NCI-H345 treated with DMSO at 0.1 percent for 48 hours (cell line): ENCODE results near the gene TMEM219.
"Not testable (repeated sequence)": the region's sequence is repeated elsewhere in the genome, so short reads cannot be mapped to it uniquely, and the experiment has no call there.

Experiments used
- DNase-seq: peaks from one replicate; lab custom pipeline; 2025; ENCODE audit not compliant: unreplicated experiment; lab: John Stamatoyannopoulos, UW

Gene TMEM219, protein sequence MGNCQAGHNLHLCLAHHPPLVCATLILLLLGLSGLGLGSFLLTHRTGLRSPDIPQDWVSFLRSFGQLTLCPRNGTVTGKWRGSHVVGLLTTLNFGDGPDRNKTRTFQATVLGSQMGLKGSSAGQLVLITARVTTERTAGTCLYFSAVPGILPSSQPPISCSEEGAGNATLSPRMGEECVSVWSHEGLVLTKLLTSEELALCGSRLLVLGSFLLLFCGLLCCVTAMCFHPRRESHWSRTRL

DNA sequence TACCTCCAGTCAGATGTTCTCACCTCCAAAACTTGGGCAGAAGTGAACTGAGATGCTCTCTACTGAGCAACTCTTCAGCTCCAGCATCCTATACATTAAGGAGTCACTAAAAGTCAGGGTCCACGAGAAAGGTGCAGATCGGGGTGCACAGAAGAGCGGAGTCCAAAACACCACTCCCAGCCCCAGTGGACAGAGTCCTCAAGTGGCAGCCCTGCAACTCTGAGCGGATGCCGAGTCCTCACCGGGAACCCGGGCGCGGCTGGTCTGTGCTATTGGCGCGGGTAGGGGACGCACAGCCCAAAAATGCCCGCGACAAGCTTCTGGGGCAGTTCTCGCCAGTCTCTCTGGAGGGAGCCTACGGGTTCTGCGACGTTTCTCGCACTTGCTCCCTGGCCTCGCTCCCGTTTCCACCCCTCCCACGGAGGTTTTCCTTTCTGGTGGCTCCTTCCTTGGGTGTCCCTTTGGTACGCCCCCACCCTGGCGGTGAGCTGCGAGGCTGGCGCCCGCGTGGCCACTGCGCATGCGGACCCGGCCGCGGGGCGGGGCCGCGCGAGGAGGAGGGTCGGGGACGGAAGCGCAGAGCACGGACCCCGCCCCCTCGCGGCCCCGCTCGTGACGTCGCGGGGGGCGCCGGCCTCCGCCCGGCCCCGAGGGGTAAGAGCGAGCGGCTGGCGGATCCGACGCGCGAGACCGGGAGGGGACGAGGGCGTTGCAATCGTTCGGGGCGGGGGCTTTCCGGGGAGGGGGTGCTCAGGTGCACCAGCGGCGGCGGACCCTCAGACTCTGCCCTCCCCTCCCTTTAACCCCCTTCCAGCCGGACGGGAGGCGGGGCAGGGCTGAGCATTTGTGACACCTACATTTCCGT is at the start of gene TMEM219:
Gene TMEM219 (plus strand): TSS at position 601 of the 865 bp plus-strand sequence. CDS start 1,065 bp downstream, outside the sequence.
- DNase-seq, result peak; percentile 91

DNA sequence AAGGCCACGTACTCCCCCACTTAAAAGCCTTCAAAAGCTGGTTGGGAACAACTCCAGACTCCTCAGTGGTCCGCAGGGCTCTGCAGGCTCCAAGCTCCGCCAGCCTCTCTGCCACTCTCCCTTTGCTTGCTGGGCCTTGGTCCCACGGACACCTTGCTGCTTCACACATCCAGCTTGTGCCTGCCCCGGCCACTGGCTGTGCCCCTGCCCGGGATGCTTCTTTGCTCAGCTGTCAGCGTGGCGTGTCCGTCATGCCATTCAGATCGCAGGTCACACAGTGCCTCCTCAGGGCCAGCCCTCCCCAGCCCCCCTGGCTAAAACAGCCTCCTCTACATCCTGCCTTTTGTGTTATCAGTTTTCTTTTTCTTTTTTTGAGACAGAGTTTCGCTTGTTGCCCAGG is 49.8 kb upstream of the TMEM219 start:
- DNase-seq, result no peak

DNA sequence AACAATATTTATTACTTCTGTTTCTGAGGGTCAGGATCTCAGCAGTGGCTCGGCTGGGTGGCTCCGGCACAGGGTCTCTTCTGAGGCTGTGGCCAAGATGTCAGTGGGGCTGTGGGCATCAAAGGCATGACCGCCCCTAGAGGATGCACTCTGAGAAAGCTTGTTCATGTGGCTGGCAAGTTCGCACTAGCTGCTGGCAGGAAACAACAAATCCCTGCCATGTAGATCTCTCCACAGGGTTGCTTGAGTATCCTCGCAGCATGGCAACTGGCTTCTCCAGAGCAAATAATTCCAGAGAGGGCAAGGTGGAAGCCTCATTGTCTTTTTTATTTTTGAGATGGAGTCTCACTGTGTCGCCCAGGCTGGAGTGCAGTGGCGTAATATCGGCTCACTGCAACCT is 48.4 kb upstream of the TMEM219 start:
- DNase-seq, result no peak

DNA sequence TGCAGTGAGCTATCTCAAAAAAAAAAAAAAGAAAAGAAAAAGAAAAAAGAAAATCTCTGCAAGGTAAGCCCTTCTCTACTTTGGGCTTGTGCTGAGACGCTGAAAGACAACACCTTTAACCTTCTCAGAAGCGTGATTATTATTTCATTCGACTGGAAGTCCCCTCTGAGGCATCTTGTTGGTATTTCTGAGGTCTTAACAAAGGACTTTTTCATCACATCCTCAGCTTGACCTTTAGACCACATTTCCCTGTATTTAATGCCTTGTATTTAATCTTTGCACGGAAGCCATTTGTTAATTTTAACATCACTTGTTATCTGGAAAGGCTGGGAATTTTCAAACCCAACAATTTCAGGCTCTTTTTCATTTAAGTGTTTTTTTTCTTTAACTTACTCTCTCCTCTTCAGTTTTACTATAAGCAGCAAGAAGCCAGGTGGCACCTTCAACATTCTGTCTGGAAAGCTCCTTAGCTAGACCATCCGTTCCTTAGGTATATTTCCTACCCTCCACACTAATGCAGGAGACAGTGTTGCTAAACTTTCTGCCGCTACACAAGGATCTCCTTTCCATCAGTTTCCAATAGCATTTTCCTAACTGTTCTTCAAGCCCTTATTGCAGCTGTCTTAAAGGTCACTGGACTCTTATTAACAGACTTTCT is 46.2 kb upstream of the TMEM219 start:
- DNase-seq, result no peak

DNA sequence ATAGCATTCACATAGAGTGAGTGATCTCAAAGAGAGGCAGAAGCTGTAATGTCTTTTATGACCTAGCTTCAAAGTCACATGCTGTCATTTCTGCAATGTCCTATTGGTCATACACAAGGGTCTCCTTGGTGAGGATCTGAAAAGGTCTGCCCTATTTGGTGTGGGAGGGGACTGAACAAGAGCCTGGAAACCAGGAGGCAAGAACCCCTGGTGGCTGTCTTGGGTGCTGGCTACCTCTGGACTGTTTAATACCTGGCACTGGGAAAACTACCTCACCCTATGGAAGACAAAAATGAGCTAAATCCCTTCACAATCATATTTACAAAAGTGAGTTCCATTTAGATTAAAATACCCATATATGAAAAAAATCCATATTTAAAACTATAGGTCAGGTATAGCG is 44.9 kb upstream of the TMEM219 start:
- no peak for DNase-seq

DNA sequence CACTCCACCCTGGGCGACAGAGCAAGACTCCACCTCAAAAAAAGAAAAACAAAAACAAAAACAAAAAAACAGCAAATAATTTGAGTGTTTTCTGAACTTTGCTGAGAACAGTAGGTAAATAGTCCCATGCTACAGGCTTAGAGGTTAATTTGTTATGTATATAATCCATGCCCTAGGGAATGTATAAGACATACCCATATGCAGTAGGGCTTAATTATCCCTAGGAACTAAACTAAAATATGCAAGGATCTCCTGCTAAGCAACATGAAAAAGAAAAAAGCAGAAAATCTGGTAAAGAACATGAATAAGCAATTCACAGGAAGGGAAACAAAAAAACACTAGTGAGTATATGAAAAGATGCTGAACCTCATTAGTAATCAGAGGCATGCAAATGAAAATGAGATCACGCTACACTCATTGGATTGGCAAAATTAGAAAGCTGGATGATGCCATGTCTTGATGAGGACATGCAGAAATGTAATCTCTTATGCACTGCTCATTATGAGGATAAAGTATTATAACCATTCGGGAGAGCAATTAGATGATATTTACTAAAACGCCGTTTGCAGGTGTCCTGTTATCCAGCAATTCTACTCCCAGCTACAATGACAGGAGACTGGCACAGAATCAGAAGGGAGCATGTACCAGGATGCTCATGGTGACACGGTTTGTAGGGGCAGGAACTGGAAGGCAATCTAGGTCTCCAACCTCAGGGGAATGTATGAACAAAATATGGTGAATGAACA is 41.4 kb upstream of the TMEM219 start:
- no peak for DNase-seq

DNA sequence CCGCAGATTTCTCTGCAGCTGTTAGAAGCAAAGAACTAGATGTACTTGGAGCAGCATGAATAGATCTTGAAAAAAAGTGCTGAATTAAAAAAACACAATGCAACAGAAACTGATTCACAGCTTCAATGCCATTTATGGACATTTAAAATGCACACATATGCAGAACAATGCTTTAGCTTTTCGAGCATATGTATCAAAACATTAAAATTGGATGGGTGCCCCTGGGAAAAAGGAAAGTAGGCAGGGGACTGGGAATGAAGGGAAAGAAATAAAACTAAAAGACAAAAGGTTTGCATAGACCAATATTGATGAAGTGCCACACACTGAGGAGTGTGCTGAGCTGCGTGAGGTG is 40.9 kb upstream of the TMEM219 start:
- DNase-seq, result no peak

DNA sequence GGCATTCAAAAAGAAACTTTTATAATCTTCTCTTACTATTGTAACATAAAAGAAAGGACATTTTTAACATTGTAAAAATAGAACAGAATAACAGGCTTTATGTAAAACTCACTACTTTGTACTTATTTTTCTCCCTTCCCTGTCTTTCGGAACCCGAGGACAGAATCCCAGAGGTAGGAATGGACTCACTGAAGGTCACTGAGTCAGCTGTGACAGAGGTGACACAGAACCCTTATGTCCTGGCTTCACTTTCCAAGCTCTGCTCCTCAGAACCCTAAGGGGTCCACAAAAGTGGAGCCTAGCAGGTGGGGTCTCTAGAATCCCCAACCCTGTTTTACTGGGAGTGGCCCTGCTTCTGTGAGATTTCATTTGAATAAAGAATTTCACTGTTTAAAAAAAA is 39.6 kb upstream of the TMEM219 start:
- no peak for DNase-seq

DNA sequence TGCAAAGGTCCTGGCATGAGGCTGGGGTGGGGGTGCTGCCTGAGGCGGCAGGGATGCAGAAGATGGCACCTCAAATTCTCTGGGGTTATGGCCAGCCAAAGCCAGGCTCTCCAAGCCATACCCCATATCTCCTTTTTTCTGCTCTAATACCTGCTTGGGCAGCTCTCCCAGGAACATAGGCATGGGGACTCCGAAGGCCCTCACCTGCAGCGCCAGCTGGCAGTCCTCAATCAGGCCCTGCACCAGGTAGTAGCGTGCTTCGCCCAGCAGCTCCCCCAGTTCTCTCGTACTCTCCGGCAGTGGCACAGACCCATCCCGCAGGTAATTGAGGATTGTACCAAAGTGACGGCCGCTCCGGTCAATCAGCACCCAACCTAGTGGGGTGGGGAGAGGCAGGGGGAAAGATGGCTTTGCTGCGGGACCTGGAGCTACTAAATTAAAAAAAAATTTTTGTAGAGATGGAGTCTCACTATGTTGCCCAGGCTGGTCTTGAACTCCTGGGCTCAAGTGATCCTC is 38.8 kb upstream of the TMEM219 start:
- DNase-seq, result no peak

DNA sequence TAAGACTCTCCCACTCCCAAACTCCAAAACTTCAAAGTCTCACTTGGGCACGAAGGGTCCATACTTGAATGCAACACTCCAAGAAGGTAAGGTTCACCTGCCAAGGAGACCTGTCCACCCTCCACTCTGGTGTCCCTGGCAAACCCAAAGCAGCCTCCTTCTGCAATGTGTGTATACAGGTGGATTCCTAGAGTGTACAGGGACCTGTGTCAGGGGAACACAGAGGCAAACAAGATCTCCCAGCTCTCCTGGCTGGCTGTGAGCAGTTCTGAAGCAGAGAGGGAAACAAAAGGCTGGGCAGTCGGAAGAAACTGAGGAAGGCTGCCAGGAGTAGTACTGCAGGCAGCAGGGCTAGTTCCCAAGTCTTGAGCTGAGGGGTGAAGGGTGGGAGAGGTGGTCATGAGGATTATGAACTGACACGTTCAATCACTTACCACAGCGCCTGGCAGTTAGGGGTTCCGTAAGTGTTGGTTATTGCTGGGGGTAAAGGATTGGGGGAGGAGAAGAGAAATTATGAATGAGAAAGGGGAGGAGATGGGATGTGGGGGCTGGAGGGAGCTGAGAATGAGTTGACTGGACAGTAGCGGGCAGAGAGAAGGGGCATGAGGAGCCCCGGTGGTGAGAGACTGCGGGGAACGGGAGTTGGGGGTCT is 36.6 kb upstream of the TMEM219 start:
- no peak for DNase-seq

DNA sequence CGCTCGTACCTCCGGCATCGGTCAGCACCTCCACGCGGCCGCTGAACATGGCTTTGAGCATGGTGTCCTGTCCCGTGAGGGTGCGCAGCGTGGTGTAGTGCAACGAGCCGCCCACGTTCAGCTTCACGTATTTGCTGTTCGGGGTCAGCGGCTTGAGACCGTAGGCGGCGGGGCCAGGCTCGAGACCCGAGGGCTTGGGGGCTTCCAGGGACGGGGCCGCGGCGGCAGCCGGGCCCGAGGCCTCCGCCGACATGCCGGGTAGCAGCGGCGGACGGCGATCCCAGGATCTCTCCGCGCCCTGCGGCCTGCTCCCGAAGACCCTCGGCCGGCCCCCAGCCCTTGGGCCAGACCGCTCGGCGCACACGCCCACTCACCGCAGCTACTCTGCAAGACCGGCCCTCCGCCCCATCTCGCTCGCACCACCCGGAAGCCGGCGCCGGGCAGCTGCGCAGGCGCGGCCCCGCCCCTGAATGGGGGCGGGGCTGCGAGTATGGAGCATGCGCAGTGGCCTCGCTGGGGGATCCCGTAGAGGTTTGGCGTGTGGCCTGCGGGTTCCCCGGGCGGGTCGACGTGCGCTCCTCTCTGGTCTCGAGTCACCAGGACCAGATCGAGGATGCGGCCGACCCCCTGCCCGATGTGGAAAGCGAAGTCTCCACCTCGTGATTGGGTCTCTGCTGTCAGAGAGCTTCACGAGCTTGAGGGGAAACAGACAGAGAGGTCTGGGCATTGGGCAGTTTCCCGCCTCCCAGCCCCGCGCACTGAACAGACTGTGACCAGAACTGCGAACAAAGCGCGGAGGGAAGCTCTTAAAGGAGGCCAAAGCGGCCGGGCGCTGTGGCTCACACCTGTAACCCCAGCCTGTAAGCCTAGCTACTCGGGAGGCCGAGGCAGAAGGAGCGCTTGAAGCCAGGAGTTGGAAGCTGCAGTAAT is 35.8 kb upstream of the TMEM219 start, which contains the start of gene KCTD13:
Gene KCTD13 (minus strand): TSS at position 446 of the 930 bp plus-strand sequence. CDS start 193 bp downstream, at position 253.
- DNase-seq, result peak; percentile 88

DNA sequence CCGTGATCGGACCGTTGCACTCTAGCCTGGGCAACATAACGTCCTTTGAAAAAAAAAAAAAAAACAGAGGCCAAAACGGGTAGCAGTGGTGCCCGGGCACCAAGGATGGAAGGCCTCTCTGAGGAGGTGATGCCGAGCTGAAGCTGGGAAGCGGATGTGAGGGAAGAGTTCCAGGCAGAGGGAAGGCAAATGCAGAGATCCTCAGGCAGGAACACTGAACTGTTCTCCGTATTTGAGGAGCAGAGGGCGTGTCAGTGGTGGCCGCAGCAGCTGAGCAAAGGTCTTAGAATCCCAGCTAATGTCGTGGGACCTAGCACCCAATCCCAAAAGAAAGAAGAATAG is 35.2 kb upstream of the TMEM219 start:
- peak; percentile 39 for DNase-seq

DNA sequence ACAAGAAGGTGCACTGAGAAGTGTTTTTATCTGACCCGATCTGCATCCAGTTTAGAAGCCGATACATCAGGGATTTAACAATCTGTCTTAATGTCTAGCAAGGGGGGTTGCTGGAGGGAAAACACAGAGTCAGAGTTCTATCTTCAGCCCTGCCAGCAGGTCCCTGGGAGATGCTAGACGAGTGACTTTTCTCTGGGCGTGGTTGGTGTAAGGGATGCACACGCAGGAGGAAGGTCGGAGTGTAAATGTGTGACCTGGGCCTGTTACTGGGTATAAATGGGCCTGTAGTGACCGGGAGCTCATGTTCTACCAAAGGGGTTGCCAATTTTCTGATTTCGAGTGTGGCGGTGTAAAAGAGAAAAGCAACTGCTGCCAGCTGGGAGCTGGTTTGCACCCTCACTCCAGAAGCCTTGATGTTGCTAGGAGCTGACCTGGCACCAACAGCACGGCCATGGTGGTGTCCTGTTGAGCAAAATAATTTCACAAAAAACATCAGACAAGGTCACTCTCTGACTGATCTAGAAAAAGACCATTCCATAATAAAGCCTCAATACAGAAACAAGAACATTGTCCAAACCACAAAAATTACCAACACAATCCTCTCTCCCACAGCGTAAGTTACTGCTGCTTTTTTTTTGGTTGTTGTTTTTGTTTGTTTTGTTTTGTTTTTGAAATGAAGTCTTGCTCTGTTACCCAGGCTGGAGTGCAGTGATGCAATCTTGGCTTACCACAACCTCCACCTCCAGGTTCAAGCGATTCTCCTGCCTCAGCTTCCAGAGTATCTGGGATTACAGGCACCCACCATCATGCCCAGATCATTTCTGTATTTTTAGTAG is 34.6 kb upstream of the TMEM219 start:
- no peak for DNase-seq

DNA sequence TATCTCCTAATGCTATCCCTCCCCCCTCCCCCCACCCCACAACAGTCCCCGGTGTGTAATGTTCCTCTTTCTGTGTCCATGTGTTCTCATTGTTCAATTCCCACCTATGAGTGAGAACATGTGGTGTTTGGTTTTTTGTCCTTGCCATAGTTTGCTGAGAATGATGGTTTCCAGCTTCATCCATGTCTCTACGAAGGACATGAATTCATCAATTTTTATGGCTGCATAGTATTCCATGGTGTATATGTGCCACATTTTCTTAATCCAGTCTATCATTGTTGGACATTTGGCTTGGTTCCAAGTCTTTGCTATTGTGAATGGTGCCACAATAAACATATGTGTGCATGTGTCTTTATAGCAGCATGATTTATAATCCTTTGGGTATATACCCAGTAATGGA is 30.1 kb upstream of the TMEM219 start:
- DNase-seq, result not testable (repeated sequence)

DNA sequence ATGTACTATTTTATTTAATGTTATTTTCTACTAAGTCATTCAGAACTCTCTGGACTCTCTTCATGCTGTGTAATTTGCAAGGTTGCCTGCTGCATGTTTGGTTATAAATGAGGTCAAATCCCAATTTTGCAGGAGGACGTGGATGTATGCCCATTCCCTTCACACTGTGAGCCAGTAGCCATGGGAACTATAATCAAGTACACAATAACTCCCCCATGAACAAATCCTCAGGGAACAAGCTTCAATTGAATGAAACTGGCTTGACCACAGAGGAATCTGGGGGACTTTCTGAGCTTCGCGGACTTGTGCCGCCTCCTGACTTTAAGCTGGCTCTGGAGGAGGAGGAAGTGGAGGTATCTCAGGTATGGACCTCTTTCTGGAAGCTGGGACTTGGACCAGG is 21.2 kb upstream of the TMEM219 start:
- DNase-seq, result no peak

DNA sequence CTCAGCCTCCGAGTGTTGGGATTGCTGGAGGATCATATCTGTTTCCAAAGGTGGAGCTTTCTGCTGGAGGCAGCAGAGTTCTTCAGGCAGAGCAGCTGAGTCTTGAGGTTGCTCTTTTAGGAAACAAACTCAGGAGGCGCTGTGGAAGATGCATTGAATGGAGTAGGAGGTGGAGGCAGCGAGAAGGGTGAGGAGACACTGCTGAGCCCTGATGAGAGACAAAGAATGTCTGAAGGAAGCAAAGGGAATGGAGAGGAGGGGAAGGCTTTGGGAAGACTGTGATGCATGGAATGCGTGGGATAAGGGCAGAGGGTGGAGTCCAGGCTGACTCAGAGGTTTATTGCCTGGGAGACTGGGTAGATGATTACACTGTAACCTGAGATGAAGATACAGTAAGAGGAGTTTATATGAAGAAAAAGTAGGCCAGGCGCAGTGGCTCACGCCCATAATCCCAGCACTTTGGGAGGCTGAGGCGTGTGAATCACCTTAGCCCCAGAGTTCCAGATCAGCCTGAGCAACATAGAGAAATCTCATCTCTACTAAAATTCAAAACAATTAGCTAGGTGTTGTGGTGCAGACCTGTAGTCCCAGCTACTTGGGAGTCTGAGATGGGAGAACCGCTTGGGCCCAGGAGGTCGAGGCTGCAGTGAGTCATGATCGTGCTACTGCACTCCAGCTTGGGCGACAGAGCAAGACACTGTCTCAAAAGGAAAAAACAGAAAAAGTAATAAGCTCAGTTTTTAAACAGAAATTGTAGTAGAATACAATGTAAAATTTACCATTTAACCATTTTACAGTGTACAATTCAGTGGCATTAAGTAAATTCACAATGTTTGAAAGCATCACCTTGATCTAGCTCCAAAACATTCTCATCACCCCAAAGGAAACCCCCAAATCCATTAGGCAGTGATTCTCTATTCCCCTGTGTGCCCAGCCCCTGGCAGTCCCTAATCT is 17.8 kb upstream of the TMEM219 start:
- DNase-seq, result no peak

DNA sequence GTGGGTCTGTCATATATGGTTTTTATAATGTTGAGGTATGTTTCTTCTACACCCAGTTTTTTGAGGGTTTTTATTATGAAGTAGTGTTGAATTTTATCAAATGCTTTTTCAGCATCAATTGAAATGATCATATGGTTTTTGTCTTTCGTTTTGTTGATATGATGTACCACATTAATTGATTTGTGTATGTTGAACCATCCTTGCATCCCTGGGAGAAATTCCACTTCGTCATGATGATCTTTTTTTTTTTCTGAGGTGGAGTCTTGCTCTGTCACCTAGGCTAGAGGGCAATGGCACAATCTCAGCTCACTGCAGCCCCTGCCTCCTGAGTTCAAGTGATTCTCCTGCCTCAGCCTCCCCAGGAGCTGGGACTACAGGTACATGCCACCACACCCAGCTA is 14.0 kb upstream of the TMEM219 start:
- DNase-seq, result no peak
